HG03280 (cell line): ENCODE results near the gene SPEN.

Source experiments
- ATAC-seq: cut with Tn5 transposase; IDR thresholded peaks from one replicate; pipeline ENCODE4 v1.9.1; 2021; ENCODE audit warnings: mild to moderate bottlenecking, moderate library complexity; ENCODE audit not compliant: unreplicated experiment

SPEN gene

DNA sequence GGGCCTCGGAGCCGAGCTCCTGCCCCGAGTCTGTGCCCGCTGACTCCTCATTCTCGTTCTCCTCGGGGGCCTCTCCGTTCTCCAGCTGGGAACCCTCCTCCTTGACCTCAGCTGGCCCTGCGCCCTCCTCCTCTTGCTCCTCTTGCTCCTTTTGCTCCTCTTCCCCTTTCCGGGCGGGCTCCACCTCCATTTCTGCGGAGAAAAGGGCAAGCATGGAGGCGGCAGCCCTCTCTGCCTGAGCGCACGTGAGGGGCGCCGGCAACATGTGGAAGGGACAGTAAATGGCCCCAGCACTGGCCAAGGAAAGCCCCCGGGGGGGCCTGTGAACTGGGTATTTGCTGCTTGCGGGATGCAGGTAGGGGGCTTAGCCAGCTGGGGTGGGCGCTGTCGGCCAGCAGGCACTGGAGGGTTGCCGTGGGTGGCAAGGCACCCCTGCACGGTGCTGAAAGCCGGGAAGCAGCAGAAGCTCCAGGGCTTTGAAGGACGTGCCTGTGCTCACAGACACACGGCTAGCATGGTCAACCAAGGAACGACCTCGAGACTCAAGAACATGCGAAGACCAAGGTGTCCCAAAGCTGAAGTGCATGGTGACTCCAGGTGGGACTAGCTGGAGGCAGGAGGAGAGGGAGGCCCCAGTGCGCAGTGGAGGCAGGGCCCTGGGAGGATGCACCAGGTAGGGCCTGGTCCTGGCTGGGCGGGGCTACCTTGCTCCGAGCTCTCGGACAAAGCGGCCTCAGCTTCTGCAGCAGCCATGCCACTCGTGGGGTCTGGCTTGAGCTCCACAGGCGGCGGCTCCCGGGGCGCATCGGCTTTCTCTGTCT is 97.7 kb downstream of the SPEN start:
- ATAC-seq: no peak

DNA sequence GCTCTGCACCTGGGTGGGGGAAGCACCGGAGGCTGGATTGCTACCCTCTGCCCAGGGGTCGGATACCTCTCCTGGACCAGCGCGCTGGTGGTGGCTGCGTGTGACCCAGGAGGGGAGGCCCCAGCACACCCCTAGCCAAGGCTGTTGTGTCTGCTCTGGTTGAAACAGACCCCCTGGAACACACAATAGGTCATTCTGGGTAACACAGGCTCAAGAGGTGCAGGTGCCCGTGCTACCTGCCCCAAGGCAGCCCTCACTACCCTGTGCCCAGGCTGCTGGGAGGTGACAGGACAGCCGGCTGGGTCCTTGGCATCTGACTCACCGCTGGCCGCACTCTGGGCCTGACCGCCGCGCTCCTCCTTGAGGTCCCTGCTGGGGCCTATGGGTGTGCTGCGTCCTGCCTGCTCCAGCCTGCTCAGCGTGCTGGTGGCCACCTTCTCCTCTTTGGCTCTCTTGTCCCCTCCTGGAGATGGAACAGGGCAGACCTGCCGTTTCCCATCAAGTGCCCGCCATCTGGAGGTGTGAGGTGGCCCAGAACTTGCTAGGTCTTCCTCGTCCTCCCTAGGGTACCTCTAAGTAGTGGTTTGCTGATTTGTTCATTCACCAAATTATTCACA is 98.4 kb downstream of the SPEN start:
- no peak for ATAC-seq

DNA sequence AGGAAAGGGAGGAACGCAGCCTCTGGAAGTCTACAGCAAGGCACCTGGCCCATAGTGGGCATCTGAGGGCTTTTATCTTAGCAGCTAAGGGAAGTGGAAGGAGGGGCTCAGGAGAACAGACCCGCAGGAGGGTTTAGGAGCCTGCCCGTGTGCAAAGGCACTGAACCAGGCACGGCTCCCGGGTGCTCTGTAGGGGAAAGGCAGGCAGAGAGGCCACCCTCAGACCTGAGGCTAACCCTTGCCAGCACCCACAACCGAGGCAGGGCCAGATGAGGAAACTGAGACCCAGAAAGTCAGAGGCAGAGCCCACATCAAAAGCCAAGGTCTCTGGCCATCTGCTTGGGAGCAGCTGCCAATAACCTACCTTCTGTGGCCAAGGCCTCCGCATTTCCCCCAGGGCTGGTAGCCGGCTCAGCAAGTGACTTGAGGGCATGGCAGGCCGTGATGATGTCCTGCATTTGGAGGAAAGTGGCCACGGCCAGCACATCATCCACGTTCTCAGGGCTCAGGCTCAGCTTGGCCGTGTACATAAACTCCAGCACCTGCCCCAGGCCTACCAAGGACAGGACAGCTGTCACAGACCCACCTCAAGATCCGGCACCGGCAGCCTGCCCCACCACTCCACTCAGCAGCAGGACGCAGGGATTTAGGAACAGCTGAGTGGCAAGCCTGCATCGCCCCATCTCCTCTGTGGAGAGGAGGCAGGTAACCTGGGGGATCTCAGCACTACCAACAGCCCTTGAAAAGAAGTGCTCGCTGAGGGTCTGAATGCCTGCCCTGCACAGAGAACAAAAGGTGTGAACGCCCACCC is 99.3 kb downstream of the SPEN start:
- ATAC-seq: no peak

DNA sequence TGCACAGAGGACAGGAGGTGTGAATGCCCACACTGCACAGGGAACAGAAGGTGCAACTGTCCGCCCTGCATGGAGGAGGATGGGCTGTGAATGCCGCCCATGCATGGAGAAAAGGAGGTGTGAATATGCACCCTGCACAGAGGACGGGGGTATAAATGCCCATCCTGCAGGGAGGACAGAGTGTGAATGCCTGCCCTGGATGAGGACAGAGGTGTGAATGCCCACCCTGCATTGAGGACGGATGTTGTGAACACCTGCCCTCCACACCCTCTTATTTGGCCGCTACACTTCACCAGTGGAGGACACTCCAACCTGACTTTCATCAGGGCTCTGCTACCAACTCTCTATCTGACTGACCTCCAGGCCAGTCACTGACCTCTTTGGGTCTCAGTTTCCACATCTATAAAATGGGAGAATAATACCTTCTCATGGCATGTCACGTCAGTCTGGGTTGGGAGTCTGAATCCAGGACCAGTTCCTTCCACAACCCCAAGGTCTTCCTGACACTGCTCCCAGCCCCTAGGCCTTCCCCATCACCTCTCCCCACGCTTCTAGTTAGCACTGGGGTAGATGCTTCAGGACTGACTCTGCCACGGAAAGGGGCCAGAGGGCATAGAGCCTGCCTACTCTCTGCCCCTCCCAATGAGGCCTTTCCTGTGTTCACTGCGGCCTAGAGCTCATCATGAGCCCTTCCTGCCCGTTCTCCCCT is 100.0 kb downstream of the SPEN start:
- no peak for ATAC-seq

DNA sequence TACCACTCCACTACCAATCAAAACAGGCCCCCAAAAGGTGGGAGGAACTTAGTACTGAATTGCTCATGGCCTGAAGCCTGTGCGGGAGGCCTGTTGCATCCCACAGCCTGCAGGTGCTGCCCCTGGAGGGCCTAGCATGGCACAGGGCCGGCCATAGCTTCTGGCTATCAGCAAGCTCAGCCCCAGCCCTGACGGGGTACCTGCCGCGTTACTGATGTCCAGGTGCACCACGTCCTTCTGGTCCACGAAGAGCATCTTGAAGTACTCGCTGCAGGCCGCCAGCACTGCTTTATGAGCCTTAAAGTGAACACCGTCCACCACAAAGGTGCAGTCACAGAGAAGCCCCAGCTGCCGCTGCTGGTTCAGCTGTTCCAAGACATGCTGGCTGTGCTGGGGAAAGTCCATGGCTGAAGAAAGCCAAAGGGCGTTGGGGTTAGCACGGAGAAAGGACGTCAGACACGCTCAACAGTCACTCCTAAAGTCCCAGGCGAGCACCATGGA is 100.6 kb downstream of the SPEN start:
- no peak for ATAC-seq

DNA sequence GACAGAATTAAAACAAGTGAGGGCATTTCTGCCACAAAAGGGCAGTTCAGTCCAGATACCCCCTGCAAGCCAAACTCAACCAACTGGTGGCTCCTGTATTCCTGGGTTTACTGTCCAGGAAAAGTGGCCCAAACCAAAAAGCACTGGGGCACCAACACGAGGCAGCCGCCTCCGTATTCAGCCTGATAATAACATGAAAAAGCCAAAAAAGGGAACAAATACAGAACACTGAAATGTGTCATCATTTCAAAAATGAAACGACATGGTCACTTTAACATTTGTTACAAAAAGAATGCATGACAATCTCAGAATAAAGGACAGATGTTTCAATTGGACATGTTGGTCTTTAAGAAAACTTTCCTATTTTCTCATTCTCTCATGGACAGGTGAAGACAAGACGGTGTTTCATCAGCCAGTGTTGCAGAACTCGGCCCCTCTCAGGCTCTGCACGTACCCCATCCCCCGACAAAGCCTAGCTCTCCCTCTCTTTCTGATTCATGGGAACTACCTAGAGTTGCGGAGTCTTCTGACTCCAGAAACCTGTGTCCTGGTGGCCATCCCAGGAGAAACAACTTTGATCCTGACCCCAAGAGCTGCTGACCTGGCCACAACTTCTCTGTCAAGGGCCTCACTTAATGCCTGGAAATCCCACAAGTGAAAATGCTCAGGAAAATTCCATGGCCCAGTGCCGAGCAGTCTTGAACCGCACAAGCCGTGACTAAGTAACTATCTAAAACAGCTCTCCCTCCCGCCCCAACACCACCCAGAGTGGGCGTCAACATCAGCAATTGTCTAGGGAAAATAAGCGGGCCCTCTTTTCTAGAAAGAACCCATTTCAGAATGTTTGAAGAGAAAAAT is 101.3 kb downstream of the SPEN start:
- ATAC-seq: peak; percentile 22

DNA sequence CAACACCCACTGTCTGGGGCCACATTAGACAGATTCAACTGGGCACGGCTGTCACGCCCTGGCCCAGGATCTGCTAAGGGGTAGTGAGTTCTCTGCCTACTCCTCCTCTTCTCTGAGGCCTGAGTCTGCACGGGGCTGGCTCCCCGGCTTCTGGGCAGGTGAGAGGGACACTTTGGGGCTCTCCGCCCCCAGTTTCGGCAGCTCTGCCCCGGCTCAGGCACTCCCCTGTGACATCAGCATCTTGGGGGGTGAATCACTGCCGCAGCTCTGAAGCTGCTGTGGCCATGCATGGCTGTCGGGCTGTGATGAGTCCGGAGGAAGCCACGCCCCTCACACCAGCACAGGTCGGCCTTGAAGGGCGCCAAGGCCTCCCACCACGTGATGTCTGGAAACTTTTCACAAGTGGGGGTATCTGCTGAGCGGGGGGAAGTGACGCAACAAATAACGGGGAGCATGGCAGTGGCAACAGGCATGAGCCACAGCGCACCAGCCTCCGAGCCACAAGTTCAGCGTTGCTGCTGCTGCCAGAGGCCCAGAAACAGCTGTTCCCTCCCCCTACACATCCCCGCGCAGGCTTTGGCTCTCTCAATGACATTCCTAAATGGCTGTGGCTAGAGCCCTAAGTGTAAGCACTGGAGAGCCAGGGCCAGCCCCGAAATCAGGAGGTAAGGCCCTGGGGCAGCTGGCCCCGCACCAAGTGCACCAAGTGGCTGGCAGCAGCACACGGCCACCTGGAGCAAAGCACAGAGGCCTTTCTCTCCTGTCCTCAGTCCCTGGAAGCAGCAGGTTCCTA is 102.1 kb downstream of the SPEN start:
- peak; percentile 82 for ATAC-seq

DNA sequence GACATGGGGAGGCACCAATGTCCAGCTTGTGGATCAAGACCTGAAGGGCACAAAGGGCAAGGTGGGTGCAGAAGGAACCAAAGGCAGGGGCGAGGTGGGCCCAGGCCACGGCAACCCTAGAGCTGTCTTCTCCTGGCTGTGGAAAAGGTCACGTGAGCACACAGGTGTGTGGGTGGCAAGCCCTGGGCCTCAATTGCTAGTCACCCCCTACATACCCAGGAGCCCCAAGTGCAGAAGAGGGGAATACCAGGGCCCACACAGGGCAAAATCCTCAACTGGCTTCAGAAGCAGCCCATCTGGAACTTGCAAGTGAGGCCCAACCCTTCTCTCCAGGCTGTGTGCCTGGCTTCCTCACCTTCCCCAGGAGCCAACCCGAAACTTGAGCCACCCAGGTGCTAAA is 102.8 kb downstream of the SPEN start:
- no peak for ATAC-seq

DNA sequence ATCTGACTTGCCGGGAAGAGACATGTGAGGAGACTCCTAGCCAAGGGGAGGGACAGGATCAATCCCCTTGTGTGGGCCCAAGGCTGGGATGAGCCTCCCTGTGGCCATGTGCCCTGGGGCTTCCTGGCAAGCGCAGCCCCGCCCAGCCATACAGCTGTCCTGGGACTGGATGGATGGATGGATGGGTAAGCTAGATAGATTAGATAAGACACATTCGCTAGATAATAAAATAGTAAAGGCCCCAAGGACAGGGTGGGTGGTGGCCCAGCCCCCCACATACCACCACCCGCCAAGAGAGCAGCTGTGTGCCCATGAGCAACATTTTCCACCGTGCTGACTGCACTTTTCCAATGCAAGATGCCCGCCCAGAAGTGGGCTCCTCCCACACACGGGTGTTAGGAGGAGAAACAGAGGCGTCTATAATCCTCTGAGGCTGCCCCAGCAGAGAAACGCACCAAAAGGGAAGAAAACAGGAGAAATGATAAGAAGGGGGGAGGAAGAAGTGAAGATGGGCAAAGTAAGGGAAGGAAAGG is 103.3 kb downstream of the SPEN start:
- ATAC-seq: no peak

DNA sequence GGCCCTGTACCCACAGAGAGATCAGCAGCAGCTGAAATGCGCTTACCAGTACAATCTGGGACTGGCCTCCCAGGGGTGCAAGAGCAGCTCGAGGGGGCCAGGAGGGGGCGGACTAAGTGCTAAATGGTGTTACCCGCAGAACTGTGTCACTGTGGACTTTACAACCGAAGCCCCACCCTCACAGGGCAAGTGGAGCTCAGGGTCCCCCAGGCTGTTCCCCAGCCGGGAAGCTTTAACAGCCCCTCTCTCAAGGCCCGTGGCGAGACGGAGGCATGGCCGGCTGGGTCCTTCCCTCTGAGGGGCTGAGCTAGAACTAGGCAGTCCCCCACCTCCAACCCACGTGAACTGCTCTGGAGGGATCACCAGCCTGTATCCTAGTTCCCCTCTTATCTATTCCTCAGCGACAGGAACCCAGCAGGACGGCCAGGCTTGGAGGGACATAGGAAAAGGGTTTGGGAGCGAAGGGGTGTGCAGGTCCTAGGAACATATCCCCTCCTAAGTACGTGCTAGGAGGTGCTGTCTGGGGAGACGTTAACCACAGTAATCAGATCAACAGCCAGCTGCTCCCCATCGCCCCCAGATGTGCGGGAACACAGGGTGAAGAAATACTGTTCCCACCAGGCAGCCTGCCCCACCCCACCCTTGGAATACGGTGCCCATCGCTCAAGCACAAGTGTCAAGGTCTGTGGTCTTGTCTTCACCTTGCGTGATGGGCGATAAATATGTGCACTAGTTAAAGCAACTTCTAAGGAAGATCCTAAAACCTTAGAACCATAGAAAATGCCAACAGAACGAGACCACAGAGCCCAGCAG is 104.0 kb downstream of the SPEN start:
- ATAC-seq: no peak

DNA sequence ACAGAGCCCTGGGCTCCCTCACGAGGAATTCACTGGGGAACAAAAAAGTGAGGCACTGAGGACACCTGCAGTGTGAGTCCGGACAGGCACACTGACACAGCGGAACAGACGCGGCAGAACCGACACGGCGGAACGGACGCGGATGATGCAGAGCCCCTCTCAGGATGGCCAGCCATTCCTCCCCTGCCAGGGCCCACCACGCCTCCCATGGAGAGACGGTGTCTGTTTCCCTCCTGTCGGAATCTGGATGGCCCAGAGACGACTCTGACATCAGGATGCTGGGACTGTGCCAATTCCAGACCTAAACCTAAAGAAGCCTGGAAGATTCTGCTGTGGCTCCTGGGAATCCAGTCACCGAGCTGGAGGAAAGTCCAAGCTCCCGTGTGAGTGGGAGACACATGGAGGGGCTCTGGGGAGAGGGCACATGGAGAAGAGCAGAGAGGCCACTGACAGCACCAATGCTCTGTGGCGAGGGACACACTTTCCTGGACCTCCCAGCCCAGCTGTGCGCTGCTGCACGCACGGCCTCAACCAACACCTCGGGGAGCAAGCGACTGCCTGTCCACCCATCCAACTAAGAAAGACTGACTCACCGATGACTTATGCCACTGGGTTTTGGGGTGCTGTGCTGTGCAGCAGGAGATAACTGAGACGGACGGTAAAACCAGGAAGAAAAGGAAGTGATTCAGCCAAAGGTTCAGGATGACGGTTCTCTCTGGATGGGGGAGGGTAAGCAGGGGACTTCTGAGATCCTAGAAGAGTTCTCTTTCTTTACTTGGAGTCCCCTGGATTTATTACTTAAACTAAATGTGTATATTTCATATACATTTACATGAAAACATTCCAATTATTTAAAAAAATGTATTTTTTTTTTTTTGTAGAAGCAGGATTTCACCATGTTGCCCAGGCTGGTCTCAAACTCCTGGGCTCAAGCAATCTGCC is 105.1 kb downstream of the SPEN start:
- ATAC-seq: no peak

DNA sequence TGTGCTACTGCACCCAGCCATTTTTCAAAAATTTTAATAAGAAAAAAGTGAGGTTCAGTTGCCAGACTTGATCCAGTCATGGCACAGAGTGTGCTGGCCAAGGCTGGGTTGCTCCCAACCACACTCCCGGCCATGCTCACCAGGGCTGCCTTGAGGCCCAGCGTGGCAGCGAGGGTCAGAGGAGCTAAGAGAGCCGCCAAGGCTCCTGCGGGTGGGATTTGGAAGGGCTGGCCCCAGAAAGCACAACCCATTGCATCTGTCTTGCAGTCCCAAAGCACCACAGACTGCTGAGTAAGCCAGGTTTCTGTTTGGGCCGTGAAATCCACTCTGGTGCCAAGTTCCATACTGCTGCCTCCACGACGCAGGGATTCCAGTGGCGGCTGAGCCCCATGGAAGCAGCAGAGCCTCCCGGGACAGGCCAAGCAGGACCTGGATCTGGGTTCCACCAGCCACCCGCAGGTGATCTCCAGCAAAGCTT is 105.8 kb downstream of the SPEN start:
- ATAC-seq: no peak

DNA sequence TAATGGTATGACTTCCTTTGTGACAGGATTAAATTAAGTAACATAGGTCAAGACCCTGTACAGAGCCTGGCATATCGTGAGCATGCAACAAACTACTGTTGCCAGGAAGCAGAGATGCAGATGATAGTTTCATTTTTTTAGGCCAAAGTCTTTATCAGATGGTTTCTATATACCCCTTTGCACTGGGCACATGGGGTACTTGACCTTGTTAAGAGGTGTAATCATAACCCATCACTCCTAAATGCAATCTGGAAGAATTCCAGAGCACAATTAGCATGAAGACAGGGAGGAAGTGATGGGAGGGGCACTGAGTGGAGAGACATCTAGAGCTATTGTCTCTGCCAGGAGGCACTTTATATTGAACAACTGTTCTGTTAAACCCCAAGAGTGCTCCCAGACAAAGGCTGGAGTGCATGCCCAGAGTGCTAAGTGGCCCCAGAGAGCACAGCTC is 106.3 kb downstream of the SPEN start:
- no peak for ATAC-seq

DNA sequence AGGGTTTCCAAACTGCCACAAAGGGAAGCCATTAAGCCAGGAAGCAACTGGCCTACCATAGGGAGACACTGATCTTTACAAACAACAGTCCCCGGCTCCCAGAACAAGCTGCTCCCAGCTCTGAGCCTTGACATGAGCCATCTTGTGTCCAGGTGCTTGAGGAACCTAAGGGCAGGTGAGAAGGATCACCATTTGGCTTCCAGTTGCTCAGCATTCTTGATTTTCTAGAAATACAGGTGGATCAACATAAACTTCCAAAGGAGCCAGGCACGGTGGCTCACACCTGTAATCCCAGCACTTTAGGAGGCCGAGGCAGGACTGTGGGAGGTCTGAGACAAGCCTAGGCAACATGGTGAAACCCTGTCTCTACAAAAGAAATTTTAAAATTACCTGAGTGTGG is 106.8 kb downstream of the SPEN start:
- ATAC-seq: no peak

DNA sequence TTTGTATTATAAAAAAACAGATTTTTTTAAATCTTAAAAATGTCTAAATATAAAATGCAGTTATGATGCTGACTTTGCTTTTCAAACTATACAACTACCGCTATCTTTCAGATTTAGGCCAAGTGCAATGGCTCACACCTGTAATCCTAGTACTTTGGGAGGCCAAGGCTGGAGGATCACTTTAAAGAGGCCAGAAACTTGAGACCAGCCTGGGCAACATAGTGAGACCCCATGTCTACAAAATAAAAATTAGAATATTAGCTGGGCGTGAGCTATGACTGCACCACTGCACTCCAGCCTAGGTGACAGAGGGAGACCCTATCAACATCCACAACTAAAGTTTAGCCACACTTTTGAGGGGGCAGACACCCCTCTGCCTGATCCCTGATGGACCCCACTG is 108.0 kb downstream of the SPEN start:
- ATAC-seq: no peak

DNA sequence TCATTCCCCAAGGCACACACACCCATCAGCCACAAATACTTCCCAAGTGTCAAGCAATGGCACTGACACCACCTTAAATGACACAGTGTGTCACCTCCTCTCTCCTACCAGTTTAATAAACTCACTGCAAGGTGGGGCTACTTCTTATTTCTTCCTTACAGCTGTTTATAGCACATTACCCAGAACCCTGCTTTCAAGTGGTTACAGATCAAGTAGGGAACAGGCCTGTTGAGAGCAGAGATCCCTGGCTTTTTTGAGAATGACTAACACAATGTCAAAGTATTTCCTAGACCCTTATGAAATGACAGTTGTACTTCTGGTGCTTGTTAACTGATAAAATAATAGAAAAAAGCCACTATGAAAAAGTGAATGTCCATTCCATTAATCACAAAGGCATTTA is 108.6 kb downstream of the SPEN start:
- ATAC-seq: no peak
